HG03439 (cell line): ENCODE data around the gene CDC25B.

ENCODE experiments used
- ATAC-seq: cut with Tn5 transposase; IDR thresholded peaks from one replicate; pipeline ENCODE4 v1.9.1; 2021; ENCODE audit warnings: mild to moderate bottlenecking, moderate library complexity; ENCODE audit not compliant: unreplicated experiment

Gene CDC25B

GRCh38 chr20:3802524-3803239 is 6.6 kb downstream of the CDC25B start:
- no peak for ATAC-seq

GRCh38 chr20:3803289-3803688 is 7.2 kb downstream of the CDC25B start:
- no peak for ATAC-seq

GRCh38 chr20:3803854-3804253 is 7.7 kb downstream of the CDC25B start:
- ATAC-seq, result no peak

DNA sequence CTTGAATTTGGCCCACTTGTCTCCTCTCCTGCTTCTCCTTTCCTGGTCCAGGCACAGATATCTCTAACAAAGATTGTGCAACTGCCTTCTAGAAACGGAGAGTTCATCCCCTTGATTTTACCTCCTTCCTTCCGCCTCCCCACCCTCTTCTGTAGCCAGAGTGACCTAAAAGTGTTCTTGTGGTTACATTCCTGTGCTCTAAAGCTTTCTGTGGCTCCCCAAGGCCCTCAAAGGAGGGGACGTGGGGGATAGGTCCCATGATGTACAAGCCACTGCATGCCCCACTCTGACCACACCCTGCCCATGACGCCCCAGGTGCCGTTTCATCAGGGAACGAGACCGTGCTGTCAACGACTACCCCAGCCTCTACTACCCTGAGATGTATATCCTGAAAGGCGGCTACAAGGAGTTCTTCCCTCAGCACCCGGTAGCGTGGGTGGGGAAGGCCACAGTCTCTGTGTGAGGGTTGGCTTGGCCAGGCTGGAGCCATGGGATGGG is 8.2 kb downstream of the CDC25B start:
- ATAC-seq, result no peak

- no peak for ATAC-seq
These were observed 8.7 kb downstream of the CDC25B start for GRCh38 chr20:3804781-3805180.

DNA sequence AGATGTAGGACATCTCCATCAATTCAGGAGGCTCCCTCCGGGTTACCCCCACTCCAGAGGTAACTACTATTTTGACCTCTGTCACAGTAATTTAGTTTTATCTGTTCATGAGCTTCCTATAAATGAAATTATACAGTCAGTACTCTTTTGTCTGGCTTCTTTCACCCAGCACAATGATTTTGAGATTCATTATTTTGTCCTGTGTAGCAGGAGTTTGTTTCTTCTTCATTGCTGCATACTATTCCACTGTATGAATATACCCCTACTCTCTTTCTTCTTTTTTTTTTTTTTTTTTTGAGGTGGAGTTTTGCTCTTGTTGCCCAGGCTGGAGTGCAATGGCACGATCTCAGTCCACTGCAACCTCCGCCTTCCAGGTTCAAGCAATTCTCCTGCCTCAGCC is 12.4 kb downstream of the CDC25B start:
- no peak for ATAC-seq

DNA sequence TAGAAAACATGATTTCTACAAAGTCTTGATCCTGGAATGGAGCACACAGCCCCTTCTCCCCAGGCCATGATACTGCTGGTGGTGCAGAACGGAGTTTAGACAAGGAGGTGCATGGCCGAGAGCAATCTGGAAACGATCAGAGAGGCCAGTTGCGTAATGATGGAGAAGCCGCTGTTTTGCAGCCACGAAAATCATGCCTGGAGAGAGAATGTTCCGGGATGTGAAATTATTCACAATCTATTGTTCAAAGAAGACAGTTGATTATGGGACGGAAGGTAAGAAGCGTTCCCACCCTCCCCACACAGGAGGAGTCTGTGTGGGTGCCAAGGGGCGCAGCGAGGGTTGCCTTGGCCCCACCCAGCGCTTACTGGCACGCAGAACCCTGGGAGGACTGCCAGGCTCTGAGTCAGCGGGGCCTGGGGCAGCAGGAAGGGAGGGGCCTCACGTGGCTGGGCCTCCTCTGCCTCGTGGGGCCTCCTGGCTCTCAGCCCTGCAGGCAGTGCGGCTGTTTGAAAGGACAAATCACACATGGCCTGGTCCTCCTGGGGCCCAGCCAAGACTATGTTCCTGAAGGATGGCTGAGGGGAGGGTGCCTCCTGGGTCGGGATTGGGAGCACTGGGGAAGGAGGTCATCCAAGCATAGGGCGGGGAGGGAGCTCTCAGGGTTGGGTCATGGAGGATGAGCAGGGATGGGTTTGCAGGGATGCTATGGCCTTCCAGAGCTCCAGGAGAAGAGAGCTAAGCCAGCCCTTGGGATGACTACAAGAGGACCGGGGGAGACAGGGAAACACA is 15.6 kb downstream of the CDC25B start:
- ATAC-seq, result no peak

- ATAC-seq, result no peak
These were observed 16.2 kb downstream of the CDC25B start for GRCh38 chr20:3812259-3812681.

DNA sequence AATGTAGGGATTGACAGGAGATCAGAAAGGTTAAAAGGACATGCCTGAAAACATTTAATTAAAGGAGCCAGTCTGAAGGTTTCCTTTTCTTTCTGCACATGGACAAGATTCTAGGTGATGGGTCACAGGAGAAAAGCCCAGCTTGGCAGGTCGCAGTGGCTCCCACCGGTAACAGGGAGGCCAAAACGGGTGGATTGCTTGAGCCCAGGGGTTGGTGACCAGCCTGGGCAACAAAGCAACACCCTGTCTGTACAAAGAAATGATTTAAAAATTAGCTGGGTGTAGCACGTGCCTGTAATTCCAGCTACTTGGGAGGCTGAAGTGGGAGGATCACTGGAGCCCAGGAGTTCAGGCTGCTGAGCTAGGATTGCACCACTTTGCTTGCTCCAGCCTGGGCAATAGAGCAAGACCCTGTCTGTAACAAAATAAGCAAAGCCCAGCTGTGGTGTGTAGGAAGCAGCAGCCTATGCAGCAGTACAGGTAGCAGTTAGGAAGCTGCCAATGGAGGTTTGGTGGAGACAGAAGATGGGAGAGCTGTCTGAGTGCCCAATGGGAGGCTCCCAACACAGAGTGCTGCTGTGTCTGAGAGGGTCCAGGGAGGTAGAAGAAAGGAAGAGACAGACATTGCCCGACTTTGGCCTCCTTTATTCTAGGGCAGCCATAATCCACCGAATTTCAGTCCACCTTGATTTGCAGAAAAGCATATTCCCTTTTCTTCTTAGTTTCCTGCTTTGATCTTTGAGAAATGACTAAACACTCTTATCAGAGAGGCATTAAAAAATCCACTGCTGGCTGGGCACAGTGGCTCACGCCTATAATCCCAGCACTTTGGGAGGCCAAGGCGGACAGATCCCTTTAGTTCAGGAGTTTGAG is 17.1 kb downstream of the CDC25B start:
- ATAC-seq, result no peak

GRCh38 chr20:3813848-3814581 is 17.9 kb downstream of the CDC25B start:
- ATAC-seq, result no peak

GRCh38 chr20:3814928-3815495 is 18.9 kb downstream of the CDC25B start:
- ATAC-seq, result no peak

GRCh38 chr20:3815703-3816315 is 19.7 kb downstream of the CDC25B start:
- no peak for ATAC-seq

GRCh38 chr20:3818155-3819151 is 22.3 kb downstream of the CDC25B start:
- ATAC-seq, result no peak

DNA sequence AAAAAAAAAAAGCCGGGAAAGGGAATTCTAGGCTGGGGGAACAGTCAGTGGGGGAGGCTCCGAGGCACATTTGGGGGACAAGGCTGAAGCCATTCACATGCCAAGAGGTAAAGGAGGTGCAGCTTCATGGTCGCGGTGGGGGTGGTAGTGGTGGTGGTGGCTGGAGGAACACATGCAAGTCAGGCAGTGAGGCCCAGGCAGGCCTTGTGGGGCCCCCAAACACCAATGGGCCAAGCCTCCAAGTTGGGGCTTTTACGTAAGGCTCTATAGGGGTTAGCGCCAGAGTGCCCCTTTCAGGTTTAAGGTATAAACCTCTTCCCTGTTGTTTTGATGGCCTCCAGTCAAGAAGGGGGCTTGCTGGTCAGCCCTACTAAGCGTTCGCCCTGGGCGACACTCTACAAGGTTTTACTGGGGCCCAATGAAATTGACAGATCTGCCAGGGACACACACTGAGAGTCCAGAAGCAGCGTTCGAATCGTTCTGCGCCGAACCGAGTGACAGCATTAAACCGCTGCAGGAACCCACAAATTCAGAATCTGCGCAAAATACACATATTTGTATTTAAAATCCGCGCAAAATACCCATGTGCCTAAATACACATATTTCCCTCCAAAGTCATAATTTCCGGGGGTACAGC is 23.4 kb downstream of the CDC25B start:
- no peak for ATAC-seq

DNA sequence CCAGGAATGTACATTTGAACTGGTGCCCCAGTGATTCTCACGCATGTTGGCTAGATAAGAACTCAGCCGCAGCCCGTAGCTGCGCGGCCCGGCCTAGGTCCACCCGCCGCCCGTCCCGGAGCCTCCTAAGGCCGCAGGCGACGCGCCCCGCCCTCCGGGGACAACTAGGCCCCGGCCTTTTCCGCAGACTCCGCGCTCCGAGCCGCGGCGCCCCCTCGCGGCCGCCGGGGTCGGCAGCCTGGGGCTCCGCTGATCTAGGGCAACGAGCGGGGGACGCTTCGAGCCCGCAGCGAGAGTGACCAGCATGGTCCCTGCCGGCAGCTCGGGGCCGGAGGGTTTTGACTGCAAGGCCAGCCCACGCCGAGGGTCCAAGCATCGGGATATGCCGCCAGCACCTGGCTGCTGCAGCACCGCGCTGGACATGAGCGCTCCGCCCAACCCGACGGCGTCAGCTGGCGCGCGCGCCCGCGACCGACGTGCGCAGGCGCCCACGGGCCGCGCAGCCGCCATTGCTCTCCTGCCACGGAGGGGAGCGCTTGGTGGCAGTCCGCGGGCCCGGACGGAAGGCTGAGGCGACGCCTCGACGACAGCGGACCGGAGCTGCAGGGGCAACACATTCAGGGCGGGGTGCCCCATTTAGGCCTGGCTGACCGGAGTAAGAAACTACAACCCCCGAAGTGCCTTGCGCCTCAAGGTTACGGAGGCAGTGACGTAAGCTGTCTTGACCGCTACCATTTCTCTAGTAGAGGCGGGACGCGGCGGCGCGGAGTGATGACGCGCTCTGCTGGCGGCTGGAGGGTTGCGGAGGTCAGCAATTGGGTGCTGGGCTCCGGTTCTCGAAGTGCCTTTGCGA is 24.2 kb downstream of the CDC25B start, which contains the start of gene AP5S1:
AP5S1 (plus strand) TSS at position 500 of the 853 bp plus-strand sequence. CDS start 1,571 bp downstream, outside the sequence.
- ATAC-seq, result peak; percentile 84

DNA sequence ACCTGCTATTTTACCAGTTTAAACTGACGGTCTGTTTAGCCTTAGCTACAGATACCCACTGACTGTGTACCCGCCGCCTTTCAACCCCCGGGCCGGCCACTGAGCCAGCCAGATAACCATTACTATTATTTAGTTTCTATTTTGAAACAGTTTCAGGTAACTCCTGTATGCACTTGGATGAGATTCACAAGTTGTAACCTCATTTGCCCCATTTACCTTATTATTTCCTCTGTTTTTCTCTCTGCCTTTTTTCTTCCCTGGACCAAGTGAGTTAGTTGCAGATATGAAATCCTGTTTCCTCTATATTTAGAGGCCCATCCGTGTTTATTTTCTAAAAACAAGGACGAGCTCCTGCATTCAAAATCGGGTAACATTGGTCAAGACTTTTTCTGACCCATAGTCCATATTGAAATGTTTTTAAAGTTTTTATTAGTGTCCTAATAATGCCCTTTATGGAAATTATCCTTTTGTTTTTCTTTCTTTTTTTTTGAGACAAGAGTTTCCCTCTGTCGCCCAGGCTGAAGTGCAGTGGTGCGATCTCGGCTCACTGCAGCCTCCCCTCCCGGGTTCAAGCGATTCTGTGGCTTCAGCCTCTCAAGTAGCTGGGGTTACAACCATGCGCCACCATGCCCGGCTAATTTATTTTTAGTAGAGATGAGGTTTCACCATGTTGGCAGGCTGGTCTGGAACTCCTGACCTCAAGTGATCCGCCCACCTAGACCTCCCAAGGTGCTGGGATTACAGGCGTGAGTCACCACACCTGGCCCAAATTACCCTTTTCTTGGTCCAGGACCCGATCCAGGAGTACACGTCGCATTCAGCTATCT is 25.0 kb downstream of the CDC25B start:
- ATAC-seq, result no peak
